HG03442 (cell line): ENCODE data around the gene PSG5.
"Not testable (repeated sequence)": the region's sequence is repeated elsewhere in the genome, so short reads cannot be mapped to it uniquely, and the experiment has no call there.

Experiments
- ATAC-seq: cut with Tn5 transposase; IDR thresholded peaks from one replicate; pipeline ENCODE4 v1.9.1; 2021; ENCODE audit warnings: mild to moderate bottlenecking, moderate library complexity; ENCODE audit not compliant: unreplicated experiment

PSG5 gene

GRCh38 chr19:43192381-43193155 lies 6.2 kb upstream of the PSG5 start:
- ATAC-seq: not testable (repeated sequence)

- not testable (repeated sequence) for ATAC-seq
These were observed 1.8 kb upstream of the PSG5 start for GRCh38 chr19:43188092-43188491.

GRCh38 chr19:43181869-43182771 lies 4.2 kb downstream of the PSG5 start:
- not testable (repeated sequence) for ATAC-seq

GRCh38 chr19:43179569-43180147 lies 6.7 kb downstream of the PSG5 start:
- not testable (repeated sequence) for ATAC-seq

GRCh38 chr19:43178577-43178976 lies 7.8 kb downstream of the PSG5 start:
- not testable (repeated sequence) for ATAC-seq

- ATAC-seq: not testable (repeated sequence)
These were observed 20.4 kb downstream of the PSG5 start for GRCh38 chr19:43165906-43166305.

- not testable (repeated sequence) for ATAC-seq
These were observed 23.2 kb downstream of the PSG5 start for GRCh38 chr19:43163135-43163534.

- ATAC-seq: not testable (repeated sequence)
These were observed 24.1 kb downstream of the PSG5 start for GRCh38 chr19:43162261-43162660.

- no peak for ATAC-seq
These were observed 34.1 kb downstream of the PSG5 start for GRCh38 chr19:43152214-43152613.

- ATAC-seq: not testable (repeated sequence)
These were observed 36.5 kb downstream of the PSG5 start for GRCh38 chr19:43149788-43150187.

- no peak for ATAC-seq
These were observed 38.1 kb downstream of the PSG5 start for GRCh38 chr19:43148233-43148632.

- not testable (repeated sequence) for ATAC-seq
These were observed 44.6 kb downstream of the PSG5 start for GRCh38 chr19:43141763-43142162.

- ATAC-seq: no peak
These were observed 53.6 kb downstream of the PSG5 start for GRCh38 chr19:43132696-43133095.

- not testable (repeated sequence) for ATAC-seq
These were observed 55.0 kb downstream of the PSG5 start for GRCh38 chr19:43131281-43131842.

- ATAC-seq: not testable (repeated sequence)
These were observed 57.1 kb downstream of the PSG5 start for GRCh38 chr19:43129197-43129596.

- ATAC-seq: not testable (repeated sequence)
These were observed 59.0 kb downstream of the PSG5 start for GRCh38 chr19:43127336-43127735.

GRCh38 chr19:43126720-43127119 lies 59.6 kb downstream of the PSG5 start:
- no peak for ATAC-seq

GRCh38 chr19:43124360-43124759 lies 62.0 kb downstream of the PSG5 start:
- no peak for ATAC-seq

GRCh38 chr19:43120433-43121026 lies 65.8 kb downstream of the PSG5 start:
- not testable (repeated sequence) for ATAC-seq

GRCh38 chr19:43119526-43119925 lies 66.8 kb downstream of the PSG5 start:
- ATAC-seq: not testable (repeated sequence)
